Heart left ventricle (tissue), 16 donors: Measurements from ENCODE around the gene RNPS1. TPM values are rescaled to one million over a fixed set of nuclear protein-coding genes. Genes with fewer than 3 reads are reported as not detected.

Source experiments
- ATAC-seq, 4 donors: fragments of 200-7000 bp; cut with Tn5 transposase; one replicate each; pipeline ENCODE4 v1.9.1; 2020 to 2022; ENCODE audit warnings: moderate library complexity in 4 of 4, mild to moderate bottlenecking in 3 of 4, moderate number of reproducible peaks in 1 of 4
- DNase-seq, 5 donors: peaks; one replicate each; pipeline ENCODE4 v3.0.0-alpha.2; 2020
- H3K27ac ChIP-seq, 12 donors: fragments of 200-600 bp; sonication (generic) in 4 of 12; one replicate each; pipeline versions ENCODE4 v1.5.0 to v1.8.0; 2016 to 2022; ENCODE audit warnings: mild to moderate bottlenecking in 2 of 12
- H3K27me3 ChIP-seq, 9 donors: fragments of 200-600 bp; sonication (generic) in 2 of 9; one replicate each; pipeline versions ENCODE4 v1.5.1 to v1.8.0; 2016 to 2022; ENCODE audit warnings: mild to moderate bottlenecking in 3 of 9
- H3K36me3 ChIP-seq, 9 donors: fragments of 200-600 bp; sonication (generic) in 2 of 9; one replicate each; pipeline versions ENCODE4 v1.5.0 to v1.8.0; 2018 to 2022; ENCODE audit warnings: mild to moderate bottlenecking in 2 of 9
- H3K4me1 ChIP-seq, 12 donors: fragments of 200-600 bp; sonication (generic) in 4 of 12; one replicate each; pipeline versions ENCODE4 v1.5.0 to v1.8.0; 2016 to 2022; ENCODE audit warnings: mild to moderate bottlenecking in 3 of 12
- H3K4me3 ChIP-seq, 12 donors: fragments of 200-600 bp; sonication (generic) in 4 of 12; one replicate each; pipeline versions ENCODE4 v1.5.0 to v1.8.0; 2017 to 2022; ENCODE audit warnings: mild to moderate bottlenecking in 9 of 12, moderate library complexity in 4 of 12
- H3K9me3 ChIP-seq, 12 donors: fragments of 200-600 bp; sonication (generic) in 4 of 12; one replicate each; pipeline versions ENCODE4 v1.5.0 to v1.8.0; 2016 to 2022; ENCODE audit warnings: mild to moderate bottlenecking in 1 of 12
- CTCF ChIP-seq, 12 donors: fragments of 200-600 bp; sonication (generic) in 4 of 12; IDR thresholded peaks; one replicate each; pipeline versions ENCODE4 v1.5.0 to v1.8.0; 2018 to 2022; ENCODE audit warnings: antibody characterized with exemption in 12 of 12, mild to moderate bottlenecking in 5 of 12
- POLR2A ChIP-seq, 2 donors: fragments of 450-650 bp; IDR thresholded peaks; one replicate each; pipeline ENCODE4 v1.6.1; 2017; ENCODE audit warnings: antibody characterized with exemption in 2 of 2, mild to moderate bottlenecking in 2 of 2, moderate library complexity in 2 of 2
- WGBS, 4 donors: extraction: QIAGEN DNeasy Blood & Tissue Kit in 2 of 4; methylation state at CpG; one replicate each; pipeline versions ENCODE4 v1.1.5 to v1.1.7; 2013 to 2018; 5-methylcytosine and 5-hydroxymethylcytosine counted together
- intact Hi-C, 10 donors: fragments of 100-400 bp; cut with DNase I; formaldehyde crosslinking; loops; one replicate each; pipeline versions ENCODE4 v1.11.1 to v1.14.2; 2022
- polyA plus RNA-seq, 2 donors: library from polyadenylated mRNA; stranded (reverse); fragments of 200-250 nt; gene quantifications; one replicate each; pipeline ENCODE4 v1.2.3, GENCODE V29; 2013
- total RNA-seq, 9 donors: library from RNA; depleted of rRNA in 2 of 9; stranded (reverse); fragments of >200 nt in 2 of 9; fragmentation: NEBNext Ultra II Directional in 3 of 9; extraction: Animal tissue kit (Norgen Biotek cat#: 25700) in 3 of 9; gene quantifications; one replicate each; pipeline versions ENCODE4 v1.1.0 to v1.2.4, GENCODE V29; 2016 to 2023
- donor health status: ischemic (EF 13 %, LVEDD 7.1; RV severe dilation, severe dysfunction).
- donor health status: healthy with polysubstance abuse.
- donor health status: DM: no; HTN: yes; CAD: no.
- donor health status: DM: no; HTN: no; CAD: no.
- donor health status: ischemic (EF 25% LVEDD 6.9; RV normal size, moderate dysfunction).
- donor health status: ischemic (EF 25% LVEDD 5.7; RV mildly dilated, moderate dysfunction).
- donor health status: healthy.
- donor health status: DM: yes; HTN: yes; CAD: no.
- donor health status: ischemic (EF 35%, LVEDD 5.7; RV mildly dilated, moderate dysfunction).
- donor health status: nonischemic (EF 11% LVEDD 7.7; RV severe dilation, severe dysfunction).
- donor health status: DM: yes; HTN: yes; CAD: no.
- donor health status: PGD.
- donor health status: ischemic (EF 29% LVEDD 5.4; RV normal size, mild dysfunction).
- donor health status: nonischemic (EF 23%, LVEDD 6.1; RV moderate dilation, normal function).

The RNPS1 gene
- total and polyA plus RNA-seq, 11 donors, result 73.9 to 193 (median 120) TPM

DNA sequence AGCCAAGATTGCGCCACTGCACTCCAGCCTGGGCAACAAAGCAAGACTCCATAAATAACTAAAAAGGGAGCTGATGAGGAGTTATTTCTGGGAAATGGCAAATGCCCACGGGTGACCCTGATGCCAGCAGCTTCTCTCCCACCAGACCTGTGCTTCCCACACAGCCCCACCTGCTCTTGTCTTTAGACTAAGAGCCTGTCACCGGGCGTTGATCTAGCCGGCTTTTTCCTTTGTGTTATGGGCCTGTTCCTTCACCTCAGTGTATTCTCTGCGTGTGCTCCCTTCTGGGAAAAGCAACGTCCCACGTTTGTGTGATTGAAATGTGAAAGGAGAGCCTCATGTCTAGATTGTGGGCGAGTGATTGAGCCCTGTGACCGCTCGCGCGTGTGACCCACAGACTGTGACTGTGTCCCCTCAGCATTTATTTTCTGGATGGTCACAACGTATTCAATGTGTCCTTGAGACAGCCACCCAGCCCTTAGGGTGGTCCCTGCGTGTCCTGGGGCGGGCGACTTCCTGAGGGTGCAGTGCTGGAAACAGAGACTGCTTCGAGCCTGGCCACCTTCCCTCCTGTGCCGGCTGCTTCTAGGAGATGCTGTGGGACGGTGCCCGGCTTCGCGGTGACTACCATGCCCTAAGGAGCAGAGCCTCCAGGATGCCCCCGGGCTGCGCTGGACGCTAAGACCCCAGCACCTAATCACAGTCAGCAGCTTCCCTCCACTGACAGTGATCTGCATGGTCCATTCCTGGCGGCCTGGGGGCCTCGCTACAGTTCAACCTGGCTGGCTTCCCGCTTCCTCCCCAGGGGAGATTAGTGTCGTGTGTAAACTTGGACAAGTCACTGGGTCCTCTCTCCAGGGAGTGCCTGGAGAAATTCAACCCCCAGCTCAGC is 7.8 kb upstream of the RNPS1 start:
- ATAC-seq (peak in 2 of 4 donors; percentile 3 to 10), DNase-seq (peak in 4 of 5 donors; percentile 39 to 82 (median 62))
- H3K9me3 ChIP-seq, result no peaks in the 10 kb centered on the region
- 75 to 88% (median 80%) methylated on average over 17 to 30 of the region's 30 CpGs for WGBS, 4 donors
- H3K36me3 ChIP-seq, result peaks cover 0 to 25% (median under 1%) of the 10 kb centered on the region in 9 donors
- H3K4me1 ChIP-seq, result peaks cover 0 to 8% (median 0%) of the 10 kb centered on the region in 12 donors
- H3K27me3 ChIP-seq, result no peaks in the 10 kb centered on the region
- H3K27ac ChIP-seq, result no peak overlapping the region
- intact Hi-C loops, result loop anchor here in 2 of 10 donors (10.0 kb wide), 2 partner anchors 49 to 229 kb away; no protein-coding TSS in a partner anchor
- TF ChIP-seq CTCF (IDR thresholded peaks at IDR 0.05) (no peak), POLR2A (IDR thresholded peaks at IDR 0.05) (no peak)
- H3K4me3 ChIP-seq, result no peak overlapping the region

- Histone ChIP-seq H3K4me1 (peaks cover 3 to 23% (median 12%) of the 10 kb centered on the region in 12 donors), H3K36me3 (peaks cover 0 to 16% (median 0%) of the 10 kb centered on the region in 9 donors), H3K9me3 (no peaks in the 10 kb centered on the region), H3K27ac (no peak overlapping the region), H3K4me3 (no peak overlapping the region), H3K27me3 (no peaks in the 10 kb centered on the region)
- TF ChIP-seq CTCF (IDR thresholded peaks at IDR 0.05), result no peak
- no peak for TF ChIP-seq POLR2A (IDR thresholded peaks at IDR 0.05)
- 85 to 91% (median 88%) methylated on average over 6 to 10 of the region's 10 CpGs for WGBS, 4 donors
- DNase-seq (no peak), ATAC-seq (no peak)
- intact Hi-C loops, result loop anchor here in 2 of 10 donors (10.0 kb wide), 2 partner anchors 51 to 231 kb away; no protein-coding TSS in a partner anchor
Observed at GRCh38 chr16:2273931-2274330, 6.0 kb upstream of the RNPS1 start.

GRCh38 chr16:2273484-2273883 is 5.6 kb upstream of the RNPS1 start:
- WGBS, 4 donors, result 83 to 86% (median 84%) methylated on average over 11 to 16 of the region's 16 CpGs
- Histone ChIP-seq H3K36me3 (peaks cover 0 to 16% (median 0%) of the 10 kb centered on the region in 9 donors), H3K4me3 (no peak overlapping the region), H3K9me3 (no peaks in the 10 kb centered on the region), H3K27me3 (no peaks in the 10 kb centered on the region), H3K27ac (no peak overlapping the region), H3K4me1 (peaks cover 3 to 24% (median 13%) of the 10 kb centered on the region in 12 donors)
- intact Hi-C loops, result loop anchor here in 2 of 10 donors (10.0 kb wide), 2 partner anchors 51 to 231 kb away; no protein-coding TSS in a partner anchor
- ATAC-seq (peak in 1 of 4 donors; percentile 14), DNase-seq (no peak)
- TF ChIP-seq POLR2A (IDR thresholded peaks at IDR 0.05) (no peak), CTCF (IDR thresholded peaks at IDR 0.05) (no peak)

DNA sequence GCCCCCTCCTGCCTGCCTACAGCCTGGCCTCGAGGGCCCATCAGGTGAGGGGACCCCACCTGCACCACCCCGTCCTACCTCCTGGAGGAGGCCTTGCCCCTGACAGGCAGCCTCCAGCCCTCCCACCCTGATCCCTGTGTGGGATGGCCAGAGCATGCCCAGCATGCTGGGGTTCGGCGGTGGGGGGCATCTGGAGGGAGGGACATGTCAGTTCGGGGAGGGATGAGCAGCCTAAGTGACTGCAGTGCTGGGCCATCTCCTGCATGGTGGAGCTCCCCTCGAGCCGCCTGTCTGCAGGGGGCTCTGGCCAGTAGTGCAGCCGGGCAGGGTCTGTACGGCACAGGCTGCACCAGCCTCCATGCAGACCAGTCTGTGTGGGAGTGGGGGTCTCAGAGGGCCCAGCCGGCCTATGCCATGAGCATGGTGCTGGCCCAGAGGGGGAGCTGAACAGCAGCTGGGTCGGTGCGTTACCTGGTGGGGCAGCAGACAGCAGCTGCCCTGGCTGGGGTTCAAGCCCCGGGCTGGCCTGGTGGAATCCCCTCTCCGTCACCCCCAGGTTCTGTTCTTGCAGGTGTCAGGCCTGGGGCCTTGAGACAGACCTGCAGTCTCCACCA is 4.0 kb upstream of the RNPS1 start:
- no peak for TF ChIP-seq CTCF (IDR thresholded peaks at IDR 0.05)
- TF ChIP-seq POLR2A (IDR thresholded peaks at IDR 0.05), result no peak
- ATAC-seq, result no peak
- H3K4me3 ChIP-seq, result no peak overlapping the region
- H3K9me3 ChIP-seq, result no peaks in the 10 kb centered on the region
- DNase-seq, result no peak
- peaks cover 0 to 9% (median 0%) of the 10 kb centered on the region in 9 donors for H3K36me3 ChIP-seq
- peaks cover 4 to 25% (median 15%) of the 10 kb centered on the region in 12 donors for H3K4me1 ChIP-seq
- intact Hi-C loops, result loop anchor here in 2 of 10 donors (10.0 kb wide), 2 partner anchors 53 to 233 kb away; no protein-coding TSS in a partner anchor
- H3K27ac ChIP-seq, result no peak overlapping the region
- H3K27me3 ChIP-seq, result no peaks in the 10 kb centered on the region
- 91 to 95% (median 93%) methylated on average over 9 to 14 of the region's 14 CpGs for WGBS, 4 donors
